Parathyroid adenoma (tissue), 2 donors: ENCODE measurements around the gene BTG2.
"Not testable (repeated sequence)": the region's sequence is repeated elsewhere in the genome, so short reads cannot be mapped to it uniquely, and the experiment has no call there.

ENCODE experiments used
- H2AFZ ChIP-seq: fragments of 300-600 bp; sonication (generic); one replicate; pipeline ENCODE4 v1.7.0; 2017; ENCODE audit warnings: antibody characterized with exemption, mild to moderate bottlenecking
- H3K27ac ChIP-seq: fragments of 300-600 bp; sonication (generic); one replicate; pipeline ENCODE4 v1.7.0; 2017
- H3K27me3 ChIP-seq: fragments of 300-600 bp; sonication (generic); one replicate; pipeline ENCODE4 v1.7.0; 2017; ENCODE audit warnings: low read length; ENCODE audit not compliant: control insufficient read depth, insufficient read depth
- H3K36me3 ChIP-seq: fragments of 300-600 bp; sonication (generic); one replicate; pipeline ENCODE4 v1.7.0; 2017; ENCODE audit warnings: low read length; ENCODE audit not compliant: control insufficient read depth, insufficient read depth
- H3K4me1 ChIP-seq: fragments of 300-600 bp; sonication (generic); one replicate; pipeline ENCODE4 v1.7.0; 2017; ENCODE audit warnings: control low read depth
- H3K4me2 ChIP-seq: fragments of 300-600 bp; sonication (generic); one replicate; pipeline ENCODE4 v1.7.0; 2017; ENCODE audit warnings: low read length
- H3K4me3 ChIP-seq: fragments of 300-600 bp; sonication (generic); one replicate; pipeline ENCODE4 v1.7.0; 2017; ENCODE audit warnings: low read depth, low read length
- H3K79me2 ChIP-seq: fragments of 300-600 bp; sonication (generic); one replicate; pipeline ENCODE4 v1.7.0; 2017; ENCODE audit warnings: control low read depth
- H3K9ac ChIP-seq: fragments of 300-600 bp; sonication (generic); one replicate; pipeline ENCODE4 v1.7.0; 2017; ENCODE audit warnings: mild to moderate bottlenecking
- H3K9me3 ChIP-seq: fragments of 300-600 bp; sonication (generic); one replicate; pipeline ENCODE4 v1.7.0; 2017; ENCODE audit warnings: low read length; ENCODE audit not compliant: control insufficient read depth
- TF ChIP-seq, protein P1 (sequence below): fragments of 300-600 bp; sonication (generic); IDR thresholded peaks from one replicate; pipeline ENCODE4 v1.7.0; 2017; ENCODE audit warnings: antibody characterized with exemption, mild to moderate bottlenecking
- donor health status: primary hyperparathyroidism.

Gene BTG2

DNA sequence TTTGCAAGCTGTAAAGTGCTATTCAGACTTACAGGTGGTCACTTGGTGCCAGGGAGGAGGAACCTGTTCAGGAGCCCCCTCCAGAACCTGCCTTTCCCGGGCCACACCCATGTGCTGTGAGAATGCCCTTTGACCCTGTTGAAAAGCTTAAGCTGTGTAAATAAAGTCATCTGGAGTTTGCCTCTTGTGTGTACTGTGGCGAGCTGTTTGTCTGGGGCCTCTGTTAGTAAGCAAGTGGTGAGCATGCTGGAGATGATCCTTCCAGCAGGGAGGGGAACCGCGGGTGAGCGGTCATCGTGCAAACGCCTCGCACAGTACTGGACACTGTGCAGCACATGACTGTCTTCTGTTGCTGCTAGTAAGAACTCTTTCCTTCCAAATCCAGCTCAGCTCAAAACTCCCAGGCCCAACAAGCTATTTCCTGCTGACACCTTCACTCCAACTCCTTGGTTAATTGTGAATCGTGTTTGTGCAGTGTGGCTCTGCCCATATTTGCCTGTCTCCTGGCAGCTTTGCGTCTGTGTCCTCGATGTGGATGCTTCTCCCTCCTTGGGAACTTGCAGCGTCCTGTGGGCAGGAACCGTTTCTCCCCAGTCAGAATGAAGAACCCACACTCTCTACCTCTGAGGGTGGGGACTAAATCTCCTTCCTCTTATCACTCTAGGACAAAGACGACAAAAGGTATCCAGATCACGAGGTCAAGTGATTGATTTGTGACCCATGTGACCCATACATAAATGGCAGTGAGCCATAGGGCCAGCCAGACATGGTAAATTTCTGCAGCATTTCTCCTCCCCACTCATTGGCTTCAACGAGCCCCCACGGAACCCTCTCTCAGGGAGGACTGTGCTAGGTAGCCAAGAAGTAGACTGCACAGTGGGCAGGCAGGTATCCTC is 13.9 kb upstream of the BTG2 start:
- peak overlapping the region; percentile 77 for H2AFZ ChIP-seq
- H3K9me3 ChIP-seq, result no peaks in the 10 kb centered on the region
- no peaks in the 10 kb centered on the region for H3K79me2 ChIP-seq
- TF ChIP-seq, protein P1, sequence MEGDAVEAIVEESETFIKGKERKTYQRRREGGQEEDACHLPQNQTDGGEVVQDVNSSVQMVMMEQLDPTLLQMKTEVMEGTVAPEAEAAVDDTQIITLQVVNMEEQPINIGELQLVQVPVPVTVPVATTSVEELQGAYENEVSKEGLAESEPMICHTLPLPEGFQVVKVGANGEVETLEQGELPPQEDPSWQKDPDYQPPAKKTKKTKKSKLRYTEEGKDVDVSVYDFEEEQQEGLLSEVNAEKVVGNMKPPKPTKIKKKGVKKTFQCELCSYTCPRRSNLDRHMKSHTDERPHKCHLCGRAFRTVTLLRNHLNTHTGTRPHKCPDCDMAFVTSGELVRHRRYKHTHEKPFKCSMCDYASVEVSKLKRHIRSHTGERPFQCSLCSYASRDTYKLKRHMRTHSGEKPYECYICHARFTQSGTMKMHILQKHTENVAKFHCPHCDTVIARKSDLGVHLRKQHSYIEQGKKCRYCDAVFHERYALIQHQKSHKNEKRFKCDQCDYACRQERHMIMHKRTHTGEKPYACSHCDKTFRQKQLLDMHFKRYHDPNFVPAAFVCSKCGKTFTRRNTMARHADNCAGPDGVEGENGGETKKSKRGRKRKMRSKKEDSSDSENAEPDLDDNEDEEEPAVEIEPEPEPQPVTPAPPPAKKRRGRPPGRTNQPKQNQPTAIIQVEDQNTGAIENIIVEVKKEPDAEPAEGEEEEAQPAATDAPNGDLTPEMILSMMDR, result no peak
- peak overlapping the region; percentile 82 for H3K27ac ChIP-seq
- no peak overlapping the region for H3K9ac ChIP-seq
- H3K27me3 ChIP-seq, result no peaks in the 10 kb centered on the region
- peaks cover 19% of the 10 kb centered on the region for H3K4me1 ChIP-seq
- no peak overlapping the region for H3K4me3 ChIP-seq
- H3K36me3 ChIP-seq, result no peaks in the 10 kb centered on the region
- H3K4me2 ChIP-seq, result no peak overlapping the region

DNA sequence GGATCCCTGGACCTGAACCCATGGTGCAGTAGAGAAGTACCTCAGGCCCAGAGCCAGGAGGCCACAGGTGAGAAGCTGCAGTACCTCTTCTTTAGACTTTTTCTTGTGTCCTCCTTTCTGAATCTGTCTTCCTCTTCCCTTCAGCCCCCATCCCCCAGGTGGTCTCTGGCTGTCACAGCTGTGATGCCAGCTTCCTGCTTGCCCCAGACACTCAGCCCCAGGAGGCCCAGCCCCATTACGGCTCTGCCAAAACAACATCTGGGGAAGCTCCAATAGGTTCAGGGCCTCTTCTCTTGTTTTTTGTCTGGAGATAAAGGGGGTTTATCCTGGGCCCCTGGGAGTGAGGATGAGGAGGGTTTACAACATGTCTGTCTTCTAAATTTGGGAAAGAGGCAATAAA is 9.5 kb upstream of the BTG2 start:
- TF ChIP-seq, protein P1, result no peak
- Histone ChIP-seq H2AFZ (no peak overlapping the region), H3K27me3 (no peaks in the 10 kb centered on the region), H3K79me2 (no peaks in the 10 kb centered on the region), H3K36me3 (no peaks in the 10 kb centered on the region), H3K4me1 (peaks cover 2% of the 10 kb centered on the region), H3K9ac (no peak overlapping the region), H3K9me3 (no peaks in the 10 kb centered on the region), H3K4me3 (no peak overlapping the region), H3K27ac (no peak overlapping the region), H3K4me2 (no peak overlapping the region)

DNA sequence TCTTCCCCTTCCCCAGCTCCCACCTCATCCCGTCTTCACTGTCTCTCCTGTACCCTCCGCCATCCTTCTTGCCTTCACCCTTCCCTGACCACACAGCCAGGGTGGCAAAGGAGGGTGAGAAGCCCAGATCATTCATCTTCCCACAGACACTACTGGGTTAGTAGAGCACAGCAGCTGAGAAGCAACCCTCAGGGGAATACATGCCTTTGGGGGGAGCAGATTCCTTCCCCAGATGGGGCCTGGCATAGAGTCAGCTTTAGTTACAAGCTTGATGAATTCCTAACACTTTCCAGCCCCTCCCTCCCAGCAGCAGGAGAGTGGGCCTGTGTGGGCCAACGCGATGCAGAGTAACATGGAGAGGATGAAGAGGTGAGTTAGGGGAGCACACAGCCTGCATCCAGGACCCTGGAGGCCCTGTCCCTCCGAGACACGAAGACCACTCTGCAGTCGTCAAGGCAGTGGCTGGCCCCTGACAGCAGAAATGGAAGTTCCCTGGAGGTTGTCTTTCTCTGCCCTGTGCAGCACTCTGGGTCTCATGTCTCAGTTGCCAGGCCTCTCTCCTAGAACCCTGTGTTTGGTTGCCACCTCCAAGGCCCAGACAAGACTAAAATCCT is 8.8 kb upstream of the BTG2 start:
- H3K9ac ChIP-seq, result no peak overlapping the region
- H3K4me2 ChIP-seq, result no peak overlapping the region
- H3K79me2 ChIP-seq, result no peaks in the 10 kb centered on the region
- TF ChIP-seq, protein P1, result no peak
- H3K27me3 ChIP-seq, result no peaks in the 10 kb centered on the region
- H3K9me3 ChIP-seq, result no peaks in the 10 kb centered on the region
- H3K36me3 ChIP-seq, result no peaks in the 10 kb centered on the region
- no peak overlapping the region for H3K4me3 ChIP-seq
- H3K4me1 ChIP-seq, result no peaks in the 10 kb centered on the region
- H2AFZ ChIP-seq, result no peak overlapping the region
- no peak overlapping the region for H3K27ac ChIP-seq

DNA sequence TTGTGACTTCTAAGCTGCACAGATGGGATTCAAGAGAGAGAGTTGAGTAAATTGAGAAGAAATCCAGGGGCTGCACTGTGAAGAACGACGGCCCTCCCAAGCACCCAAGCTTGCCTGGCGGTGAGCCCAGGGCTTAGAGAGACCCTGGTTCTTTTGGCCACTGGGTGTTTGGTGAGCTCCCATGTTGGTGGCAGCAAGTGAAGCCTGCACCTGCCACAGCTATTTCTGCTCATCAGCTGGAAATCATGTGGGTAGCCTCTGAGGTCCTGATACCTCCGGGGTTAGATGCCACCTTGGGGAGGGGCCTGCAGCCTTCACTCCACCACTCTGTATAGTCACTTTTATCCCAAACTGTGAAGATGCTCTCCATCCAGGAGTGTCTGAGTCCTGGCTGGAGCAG is 6.2 kb upstream of the BTG2 start:
- Histone ChIP-seq H3K79me2 (no peaks in the 10 kb centered on the region), H3K36me3 (no peaks in the 10 kb centered on the region), H3K27me3 (no peaks in the 10 kb centered on the region), H3K4me2 (no peak overlapping the region), H3K4me1 (no peaks in the 10 kb centered on the region), H2AFZ (no peak overlapping the region), H3K27ac (no peak overlapping the region), H3K9me3 (no peaks in the 10 kb centered on the region), H3K4me3 (no peak overlapping the region), H3K9ac (no peak overlapping the region)
- TF ChIP-seq, protein P1, result no peak

DNA sequence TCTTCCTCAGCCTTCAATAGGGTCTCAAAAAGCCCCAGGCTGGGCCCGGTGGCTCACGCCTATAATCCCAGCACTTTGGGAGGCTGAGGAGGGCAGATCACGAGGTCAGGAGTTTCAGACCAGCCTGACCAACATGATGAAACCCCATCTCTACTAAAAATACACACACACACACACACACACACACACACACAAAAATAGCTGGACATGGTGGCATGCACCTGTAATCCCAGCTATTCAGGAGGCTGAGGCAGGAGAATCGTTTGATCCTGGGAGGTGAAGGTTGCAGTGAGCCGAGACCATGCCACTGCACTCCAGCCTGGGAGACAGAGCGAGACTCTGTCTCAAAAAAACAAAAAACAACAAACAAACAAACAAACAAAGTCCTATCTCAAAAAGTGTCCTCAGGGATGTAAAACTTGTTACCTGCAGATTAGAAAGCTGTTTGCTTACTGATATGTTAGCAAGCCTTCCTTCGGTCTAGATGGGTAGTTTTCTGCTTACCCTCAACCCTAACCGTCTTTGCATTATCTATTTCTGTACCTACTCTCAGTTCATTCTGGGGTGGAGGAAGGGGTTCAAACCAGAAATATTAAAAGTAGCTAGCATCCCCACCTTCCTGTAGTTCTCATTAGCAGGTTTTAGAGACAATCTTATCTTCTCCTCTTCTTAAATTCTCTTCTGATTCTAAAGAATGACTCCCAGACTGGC is 5.4 kb upstream of the BTG2 start:
- H3K27me3 ChIP-seq, H3K4me2 ChIP-seq, H3K27ac ChIP-seq, H3K9ac ChIP-seq, H3K4me3 ChIP-seq, H3K36me3 ChIP-seq, H3K9me3 ChIP-seq, H3K4me1 ChIP-seq, H2AFZ ChIP-seq, H3K79me2 ChIP-seq: not testable (repeated sequence)
